LNCAP (cell line): ENCODE data around the gene LYSMD1.

ENCODE experiments used
- TF ChIP-seq, protein P1 (sequence below): fragments of 450-650 bp; IDR thresholded peaks from 2 replicates; pipeline ENCODE4 v1.5.1; 2017; ENCODE audit warnings: mild to moderate bottlenecking

LYSMD1 gene

DNA sequence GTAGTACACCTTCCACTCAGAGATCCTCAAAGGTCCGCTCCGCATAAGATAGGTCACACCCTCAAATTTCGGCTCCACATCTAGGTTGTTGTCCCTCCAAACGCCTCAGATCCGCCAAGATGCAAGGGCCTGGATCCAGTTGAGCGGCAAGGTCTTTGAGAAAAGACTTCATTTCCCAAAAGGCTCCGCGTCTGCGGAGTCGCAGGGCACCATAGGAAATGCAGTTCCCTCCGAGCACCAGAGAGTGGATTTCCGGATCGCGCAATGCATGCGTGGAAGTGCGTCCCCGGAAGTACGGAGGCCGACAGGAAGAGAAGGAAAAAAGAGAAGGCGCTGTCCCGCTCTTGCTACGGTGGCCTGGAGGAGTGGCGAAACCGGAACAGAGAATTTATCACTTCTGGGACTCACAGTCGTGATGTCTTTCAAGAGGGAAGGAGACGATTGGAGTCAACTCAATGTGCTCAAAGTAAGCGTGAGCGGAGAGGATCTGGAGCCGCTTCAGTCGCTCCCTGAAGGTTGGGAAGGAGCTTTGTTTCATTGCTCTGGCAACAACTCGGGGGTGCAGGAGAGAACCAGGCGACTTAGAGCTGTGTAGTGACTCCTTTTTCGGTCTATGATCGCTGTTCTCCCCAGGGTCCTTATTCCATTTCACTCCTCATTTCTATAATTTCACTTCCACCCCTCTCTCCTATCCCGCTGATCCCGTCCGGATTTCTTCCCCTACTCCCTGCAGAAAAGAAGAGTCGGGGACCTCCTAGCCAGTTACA, at the start of gene LYSMD1, which contains the start of gene SCNM1:
Gene LYSMD1 (minus strand): TSS at position 165 of the 767 bp plus-strand sequence. CDS start 644 bp downstream, outside the sequence.
Gene SCNM1 (plus strand): TSS at position 407 of the 767 bp plus-strand sequence. CDS start 9 bp downstream, at position 416.
- TF ChIP-seq, protein P1, sequence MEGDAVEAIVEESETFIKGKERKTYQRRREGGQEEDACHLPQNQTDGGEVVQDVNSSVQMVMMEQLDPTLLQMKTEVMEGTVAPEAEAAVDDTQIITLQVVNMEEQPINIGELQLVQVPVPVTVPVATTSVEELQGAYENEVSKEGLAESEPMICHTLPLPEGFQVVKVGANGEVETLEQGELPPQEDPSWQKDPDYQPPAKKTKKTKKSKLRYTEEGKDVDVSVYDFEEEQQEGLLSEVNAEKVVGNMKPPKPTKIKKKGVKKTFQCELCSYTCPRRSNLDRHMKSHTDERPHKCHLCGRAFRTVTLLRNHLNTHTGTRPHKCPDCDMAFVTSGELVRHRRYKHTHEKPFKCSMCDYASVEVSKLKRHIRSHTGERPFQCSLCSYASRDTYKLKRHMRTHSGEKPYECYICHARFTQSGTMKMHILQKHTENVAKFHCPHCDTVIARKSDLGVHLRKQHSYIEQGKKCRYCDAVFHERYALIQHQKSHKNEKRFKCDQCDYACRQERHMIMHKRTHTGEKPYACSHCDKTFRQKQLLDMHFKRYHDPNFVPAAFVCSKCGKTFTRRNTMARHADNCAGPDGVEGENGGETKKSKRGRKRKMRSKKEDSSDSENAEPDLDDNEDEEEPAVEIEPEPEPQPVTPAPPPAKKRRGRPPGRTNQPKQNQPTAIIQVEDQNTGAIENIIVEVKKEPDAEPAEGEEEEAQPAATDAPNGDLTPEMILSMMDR: no peak

DNA sequence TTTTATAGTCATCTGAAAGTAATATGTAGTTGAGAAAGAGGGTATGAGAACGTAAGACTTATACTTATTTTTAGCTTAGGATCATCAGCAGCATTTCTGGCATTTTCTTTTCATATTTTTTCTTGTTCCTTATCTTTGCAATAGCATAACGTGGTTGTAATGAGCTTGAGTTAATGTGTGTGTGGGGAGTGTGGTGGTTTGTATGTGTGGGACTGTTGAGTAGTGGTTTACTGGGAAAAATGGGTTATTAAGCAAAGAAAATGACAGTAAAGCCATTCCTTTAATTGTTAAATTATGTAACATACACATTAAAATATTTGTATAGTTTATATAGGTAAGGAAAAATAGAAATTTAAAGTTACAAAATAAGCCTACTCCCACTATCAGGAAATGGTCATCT, 47.9 kb upstream of the LYSMD1 start:
- TF ChIP-seq, protein P1: no peak

- TF ChIP-seq, protein P1: no peak
Measured at GRCh38 chr1:151211972-151212705, 46.4 kb upstream of the LYSMD1 start.

DNA sequence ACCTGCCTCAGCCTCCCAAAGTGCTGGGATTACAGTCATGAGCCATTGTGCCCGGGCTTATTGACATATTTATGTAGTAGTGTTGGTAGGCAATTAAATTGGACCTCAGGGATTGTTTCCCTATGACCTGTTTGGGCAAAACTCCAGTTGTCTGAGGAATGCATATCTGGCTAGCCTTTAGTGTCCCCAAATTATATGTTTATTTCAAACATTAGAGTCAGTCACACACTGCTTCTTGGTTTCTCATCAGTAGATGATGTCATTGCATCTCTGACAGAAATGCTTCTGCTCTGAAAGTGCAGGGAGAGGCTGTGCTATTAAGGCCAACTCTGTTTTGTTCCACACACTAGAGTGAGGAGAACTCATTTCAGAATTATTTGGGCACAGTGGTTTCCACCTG, 45.1 kb upstream of the LYSMD1 start:
- TF ChIP-seq, protein P1: no peak

DNA sequence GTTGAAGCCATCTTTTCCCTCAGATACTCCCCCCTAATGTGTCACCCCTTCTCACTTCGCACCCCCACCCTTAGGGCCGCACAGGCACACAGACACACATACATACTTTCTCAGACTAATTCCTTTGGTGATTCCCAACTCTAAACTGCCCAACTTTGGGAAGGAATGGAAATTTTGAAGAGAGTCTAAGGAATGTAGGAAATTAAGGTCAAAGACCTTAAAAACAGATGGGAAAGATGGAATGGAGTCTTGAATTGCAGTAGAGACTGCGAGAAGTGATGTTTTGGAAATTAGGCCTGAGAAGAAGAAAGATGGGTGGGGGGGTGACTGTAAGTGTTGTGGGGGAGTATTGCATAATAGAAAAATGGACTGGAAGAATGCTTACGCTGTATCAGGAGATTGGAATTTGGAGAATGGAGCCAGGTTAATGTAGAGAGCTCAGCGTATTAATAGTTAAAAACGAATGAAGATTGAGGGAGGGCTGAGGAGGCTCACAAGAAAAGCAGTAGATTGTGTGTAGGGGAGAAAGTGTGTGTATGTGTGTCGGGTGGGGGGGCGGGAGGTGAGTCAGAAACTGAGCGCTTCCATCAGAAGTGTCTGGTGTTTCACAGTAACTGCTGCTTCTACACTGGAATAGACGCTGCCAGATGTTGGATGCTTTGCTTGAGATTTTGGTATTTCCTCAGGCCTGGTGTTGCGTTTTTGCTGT, 34.3 kb upstream of the LYSMD1 start:
- TF ChIP-seq, protein P1: no peak

DNA sequence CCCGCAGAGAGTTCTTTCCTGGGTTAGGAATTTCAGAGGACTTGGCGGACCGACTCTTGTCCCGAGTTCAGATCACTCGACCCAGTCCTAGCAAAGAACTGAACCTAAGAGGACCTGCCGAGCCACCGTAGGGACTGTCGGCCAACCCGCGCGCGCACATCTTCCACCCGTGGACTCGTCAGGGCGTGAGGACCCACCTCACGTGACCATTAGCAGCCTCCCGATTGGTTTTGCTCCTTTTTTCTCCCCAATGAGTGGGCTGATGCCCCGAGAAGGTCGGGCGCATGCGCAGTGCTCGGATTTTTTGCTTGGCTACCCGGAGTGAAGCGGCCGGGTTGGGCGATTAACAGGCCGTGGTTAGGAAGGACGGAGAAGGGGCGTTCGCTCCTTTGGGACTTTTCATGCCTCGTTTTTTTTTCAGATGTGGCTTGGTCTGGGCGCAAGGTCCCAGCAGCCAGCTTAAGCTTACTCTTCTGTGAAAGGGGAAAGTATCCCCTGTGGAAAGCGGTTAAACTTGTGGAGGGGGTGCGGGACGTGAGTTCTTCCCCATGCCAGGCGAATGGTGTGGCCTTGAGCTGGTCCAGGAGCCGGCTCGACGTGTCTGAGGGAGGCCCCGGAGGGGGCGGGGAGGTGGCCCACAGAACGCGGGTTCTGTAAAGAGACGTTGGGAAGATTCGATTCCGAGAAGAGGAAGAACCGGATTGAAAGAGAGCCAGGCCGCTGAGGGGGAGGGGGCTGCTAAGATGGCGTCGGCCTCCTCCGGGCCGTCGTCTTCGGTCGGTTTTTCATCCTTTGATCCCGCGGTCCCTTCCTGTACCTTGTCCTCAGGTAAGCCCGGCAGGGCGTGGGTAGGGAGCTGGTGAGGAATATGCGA, 32.8 kb upstream of the LYSMD1 start, which contains the start of gene PIP5K1A:
Gene PIP5K1A (plus strand): TSS at position 299 of the 874 bp plus-strand sequence. CDS start 445 bp downstream, at position 744.
- TF ChIP-seq, protein P1: no peak

DNA sequence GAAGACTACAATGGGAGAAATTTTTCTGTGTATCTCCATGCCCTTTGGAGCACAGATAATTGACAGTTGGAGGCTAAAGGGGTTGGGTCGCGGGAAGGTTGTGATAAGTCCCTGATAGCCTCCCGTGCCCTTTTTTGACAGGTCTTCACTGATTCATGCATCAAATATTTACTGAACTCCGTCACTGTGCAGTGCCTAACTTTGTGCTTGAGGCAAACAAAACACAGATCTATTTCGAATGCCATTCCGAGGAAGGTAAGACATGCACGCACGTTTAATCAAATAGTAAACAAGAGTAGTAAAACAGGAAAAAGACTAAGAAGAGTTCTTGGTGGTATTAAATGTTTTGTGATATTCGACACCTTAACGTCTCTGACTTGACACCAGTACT, 32.2 kb upstream of the LYSMD1 start:
- TF ChIP-seq, protein P1: no peak
